ENCODE data around the gene SOX8.

DNA sequence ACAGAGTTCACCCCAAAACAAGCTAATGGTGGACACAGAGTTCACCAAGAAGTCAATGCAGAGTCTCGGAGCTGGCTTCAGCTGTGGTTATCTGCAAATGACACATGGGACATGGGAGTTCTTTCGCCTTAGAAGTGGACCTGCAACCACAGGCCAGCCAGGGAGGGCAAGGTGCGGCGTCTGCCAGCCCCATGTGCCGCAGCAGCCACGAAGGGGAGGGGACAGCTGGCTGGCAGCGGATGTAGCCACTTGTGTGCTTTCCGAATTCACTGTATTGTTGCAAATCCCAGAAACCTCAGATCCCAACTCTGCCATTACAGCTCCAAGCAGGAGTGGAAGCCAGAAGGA is 35.5 kb upstream of the SOX8 start:
- TF ChIP-seq, protein P1, sequence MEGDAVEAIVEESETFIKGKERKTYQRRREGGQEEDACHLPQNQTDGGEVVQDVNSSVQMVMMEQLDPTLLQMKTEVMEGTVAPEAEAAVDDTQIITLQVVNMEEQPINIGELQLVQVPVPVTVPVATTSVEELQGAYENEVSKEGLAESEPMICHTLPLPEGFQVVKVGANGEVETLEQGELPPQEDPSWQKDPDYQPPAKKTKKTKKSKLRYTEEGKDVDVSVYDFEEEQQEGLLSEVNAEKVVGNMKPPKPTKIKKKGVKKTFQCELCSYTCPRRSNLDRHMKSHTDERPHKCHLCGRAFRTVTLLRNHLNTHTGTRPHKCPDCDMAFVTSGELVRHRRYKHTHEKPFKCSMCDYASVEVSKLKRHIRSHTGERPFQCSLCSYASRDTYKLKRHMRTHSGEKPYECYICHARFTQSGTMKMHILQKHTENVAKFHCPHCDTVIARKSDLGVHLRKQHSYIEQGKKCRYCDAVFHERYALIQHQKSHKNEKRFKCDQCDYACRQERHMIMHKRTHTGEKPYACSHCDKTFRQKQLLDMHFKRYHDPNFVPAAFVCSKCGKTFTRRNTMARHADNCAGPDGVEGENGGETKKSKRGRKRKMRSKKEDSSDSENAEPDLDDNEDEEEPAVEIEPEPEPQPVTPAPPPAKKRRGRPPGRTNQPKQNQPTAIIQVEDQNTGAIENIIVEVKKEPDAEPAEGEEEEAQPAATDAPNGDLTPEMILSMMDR (conservative IDR thresholded peaks at IDR 0.05; ENCODE audit: low read depth, low read length), result no peak
- no peak for TF ChIP-seq EZH2 (IDR thresholded peaks at IDR 0.05; ENCODE audit: borderline replicate concordance, low read depth, low read length, poor library complexity, severe bottlenecking)
